T-helper 2 cell (primary cell): ENCODE results near the gene ADAMTS14.

Experiments used
- DNase-seq, 5 experiments: peaks; one replicate each; pipeline versions ENCODE4 v3.0.0 to v3.0.0-alpha.2; 2012 to 2022

Gene ADAMTS14

GRCh38 chr10:70797840-70798239 is 125.5 kb downstream of the ADAMTS14 start:
- no peak for DNase-seq

- DNase-seq = no peak
Measured at GRCh38 chr10:70799124-70799523, 126.8 kb downstream of the ADAMTS14 start.

- DNase-seq = no peak
Measured at GRCh38 chr10:70801854-70802253, 129.5 kb downstream of the ADAMTS14 start.

GRCh38 chr10:70803775-70804420 is 131.6 kb downstream of the ADAMTS14 start:
- DNase-seq = no peak

GRCh38 chr10:70804421-70804808 is 132.1 kb downstream of the ADAMTS14 start:
- DNase-seq = no peak

- DNase-seq = no peak
Measured at GRCh38 chr10:70805619-70806215, 133.4 kb downstream of the ADAMTS14 start.

GRCh38 chr10:70806841-70807240 is 134.5 kb downstream of the ADAMTS14 start:
- no peak for DNase-seq

- DNase-seq = no peak
Measured at GRCh38 chr10:70807556-70807955, 135.2 kb downstream of the ADAMTS14 start.

- no peak for DNase-seq
Measured at GRCh38 chr10:70809011-70809611, 136.8 kb downstream of the ADAMTS14 start.

GRCh38 chr10:70809726-70810125 is 137.4 kb downstream of the ADAMTS14 start:
- no peak for DNase-seq

- no peak for DNase-seq
Measured at GRCh38 chr10:70810967-70811366, 138.7 kb downstream of the ADAMTS14 start.

- DNase-seq = no peak
Measured at GRCh38 chr10:70811881-70812280, 139.6 kb downstream of the ADAMTS14 start.
